Activated T-helper 1 cell treated with Interleukin-2 at 50 U/mL for 16 hours (primary cell): Measurements from ENCODE around the gene VWA5A.

ENCODE experiments used
- DNase-seq: peaks from one replicate; pipeline ENCODE4 v3.0.0-alpha.2; 2020; ENCODE audit warnings: low read depth

VWA5A gene

GRCh38 chr11:124170801-124171586 is 55.7 kb downstream of the VWA5A start:
- DNase-seq = no peak

DNA sequence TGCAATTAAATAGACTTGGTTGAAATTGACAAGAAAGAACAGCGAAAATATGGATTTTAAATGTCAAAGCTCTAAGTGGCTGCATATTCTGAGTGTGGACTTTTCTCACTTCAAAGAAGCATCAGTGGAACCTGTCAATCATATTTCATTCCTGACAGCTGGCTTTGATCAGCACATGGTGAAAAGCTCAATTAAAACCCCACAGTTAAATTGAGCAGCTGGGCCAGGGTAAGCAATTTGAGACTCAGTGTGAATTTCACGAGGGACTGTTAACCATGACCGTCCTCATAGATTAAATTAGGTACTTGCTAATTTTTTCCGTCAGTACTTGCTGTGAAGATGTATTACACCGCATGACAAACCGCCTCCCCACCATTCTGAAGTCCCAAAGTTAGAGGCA is 56.9 kb downstream of the VWA5A start:
- DNase-seq = no peak

- DNase-seq = no peak
These were observed 57.3 kb downstream of the VWA5A start for GRCh38 chr11:124172599-124172998.

- DNase-seq = no peak
These were observed 58.8 kb downstream of the VWA5A start for GRCh38 chr11:124174001-124174583.

- no peak for DNase-seq
These were observed 61.9 kb downstream of the VWA5A start for GRCh38 chr11:124176925-124177715.

- DNase-seq = no peak
These were observed 64.1 kb downstream of the VWA5A start for GRCh38 chr11:124179310-124179709.

GRCh38 chr11:124183068-124183467 is 67.8 kb downstream of the VWA5A start, which contains the start of gene OR10D3:
TSS of gene OR10D3 (plus strand) at chr11:124183345. CDS start at chr11:124185270, 1,925 bp downstream.
- DNase-seq = no peak

DNA sequence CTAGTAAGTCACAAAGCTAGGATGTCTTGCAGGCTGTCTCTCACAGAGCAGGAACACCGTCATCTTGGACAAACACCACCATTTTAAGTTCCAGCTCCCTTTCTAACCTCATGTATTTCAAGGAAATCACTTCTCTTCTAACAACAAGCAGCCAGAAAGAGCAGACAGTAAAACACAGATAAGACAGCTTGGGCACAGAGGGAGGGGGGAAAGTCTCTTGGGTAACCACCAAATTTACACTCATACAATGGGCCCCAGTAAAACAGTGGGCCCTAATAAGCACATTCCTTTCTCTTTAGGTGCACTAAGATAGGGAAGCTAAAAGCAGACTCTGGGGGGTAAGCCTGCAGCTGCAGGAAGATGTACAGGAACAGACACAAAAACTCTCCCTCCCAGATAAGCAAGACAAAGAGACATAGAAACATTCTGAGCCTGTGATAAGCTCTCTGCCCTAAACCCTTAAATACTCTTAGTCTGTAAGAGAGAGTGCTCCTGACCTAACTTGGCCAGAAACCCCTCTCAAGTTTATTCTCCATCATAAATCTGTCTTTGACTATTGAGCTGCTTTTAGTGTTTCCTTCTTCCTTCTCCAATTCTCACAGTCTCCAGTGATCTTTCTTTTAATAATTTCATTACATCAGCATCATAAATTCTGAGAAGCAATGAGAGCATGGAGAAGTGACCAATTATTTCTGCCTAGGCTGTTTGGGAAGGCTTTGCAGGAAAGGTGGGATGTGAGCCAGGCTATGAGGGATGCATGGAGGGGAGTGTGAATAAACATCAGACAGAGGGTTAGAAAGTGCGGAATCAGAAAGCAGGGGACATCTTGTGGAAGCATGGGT is 75.3 kb downstream of the VWA5A start:
- no peak for DNase-seq

GRCh38 chr11:124193221-124194010 is 78.2 kb downstream of the VWA5A start:
- DNase-seq = no peak

DNA sequence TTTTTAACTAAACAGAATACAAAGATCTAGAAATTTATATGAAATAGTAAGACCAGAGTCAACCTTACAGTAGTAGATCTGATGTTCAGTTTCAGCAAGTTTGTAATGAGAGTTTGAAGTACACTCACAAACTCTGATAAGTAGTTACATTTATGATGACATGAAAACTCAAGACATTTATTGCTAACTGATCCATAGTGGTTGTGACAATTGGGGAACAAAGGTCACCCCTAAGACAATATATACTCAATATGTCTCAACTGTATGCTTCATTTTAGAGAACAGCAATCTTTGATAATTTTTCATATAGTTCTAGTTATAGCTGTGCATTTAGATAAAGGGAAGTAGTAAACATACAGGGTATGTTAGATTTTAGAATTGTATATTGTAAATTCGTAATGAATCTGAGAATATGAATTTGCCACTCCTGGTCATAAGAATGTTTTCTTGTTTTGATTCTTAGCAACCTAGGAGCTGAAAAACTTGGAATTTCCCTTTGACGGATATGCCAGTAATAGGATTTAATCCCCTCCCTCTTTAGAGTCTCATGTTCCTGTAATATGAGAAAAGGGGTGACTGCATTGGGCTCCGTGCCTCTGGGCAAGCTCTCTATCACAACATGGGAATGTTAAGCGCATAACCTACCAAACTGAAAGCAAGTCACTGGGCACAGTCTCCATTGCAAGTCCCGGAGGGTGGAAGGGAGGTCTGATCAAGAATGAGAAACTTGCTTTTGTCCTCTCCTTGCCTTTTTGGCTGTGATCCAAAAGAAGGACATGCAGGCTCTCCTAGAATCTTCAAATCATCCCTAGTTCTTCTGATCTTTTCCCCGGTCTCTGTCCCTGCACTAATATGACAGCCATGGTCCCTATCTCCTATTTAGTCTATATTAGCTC is 79.3 kb downstream of the VWA5A start:
- DNase-seq = no peak

DNA sequence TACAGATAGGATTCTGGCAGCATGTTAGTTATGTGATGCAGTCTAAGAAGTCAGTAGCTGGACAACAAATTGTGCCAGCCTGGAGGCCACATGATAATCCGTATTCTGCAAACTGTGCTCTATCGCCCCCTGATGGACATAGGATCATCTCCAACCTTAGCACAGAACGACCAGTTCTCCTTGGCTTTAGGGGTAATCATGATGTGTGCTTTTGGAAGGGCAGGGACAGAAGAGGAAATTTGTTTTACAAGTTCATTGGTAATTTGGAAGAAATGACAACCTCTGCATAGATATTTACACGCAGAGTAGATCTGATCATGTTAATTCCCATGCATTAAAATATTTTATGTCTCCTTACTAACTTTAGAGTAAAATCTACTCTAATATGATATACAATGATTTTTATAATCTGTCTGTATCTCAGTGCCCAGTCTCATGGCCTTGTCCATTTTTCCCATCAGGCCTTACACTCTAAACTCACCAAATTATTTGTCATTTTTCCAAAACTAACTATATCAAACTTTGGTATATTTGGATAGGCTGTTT is 80.0 kb downstream of the VWA5A start:
- no peak for DNase-seq
